ENCODE measurements around the gene AEN. TPM values are rescaled to one million over a fixed set of nuclear protein-coding genes. Genes with fewer than 3 reads are reported as not detected.

Gene AEN
- total RNA-seq, 1 experiment from 2014 or later: 183 TPM

DNA sequence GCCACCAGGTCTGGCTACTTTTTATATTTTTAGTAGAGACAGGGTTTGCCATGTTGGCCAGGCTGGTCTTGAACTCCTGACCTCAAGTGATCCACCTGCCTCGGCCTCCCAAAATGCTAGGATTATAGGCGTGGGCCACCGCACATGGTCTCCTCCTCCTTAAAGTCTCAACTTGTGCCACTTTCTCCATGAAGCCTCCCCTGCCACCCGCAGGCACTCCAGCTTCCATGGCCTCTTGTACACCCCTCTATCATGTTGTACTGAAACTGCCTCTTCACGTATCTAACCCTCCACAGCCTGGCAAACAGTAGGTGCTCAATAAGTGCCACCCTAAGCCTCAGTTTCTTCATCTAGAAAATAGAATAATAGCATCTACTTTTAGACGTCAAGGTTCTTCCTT, 57.6 kb downstream of the AEN start (continued):
- TF ChIP-seq SP1 (CRISPR knock-in tag; conservative IDR thresholded peaks at IDR 0.05) (no peak), GABPB1 (CRISPR knock-in tag; IDR thresholded peaks at IDR 0.05) (no peak), HMGA2 (CRISPR knock-in tag; IDR thresholded peaks at IDR 0.05) (no peak)

DNA sequence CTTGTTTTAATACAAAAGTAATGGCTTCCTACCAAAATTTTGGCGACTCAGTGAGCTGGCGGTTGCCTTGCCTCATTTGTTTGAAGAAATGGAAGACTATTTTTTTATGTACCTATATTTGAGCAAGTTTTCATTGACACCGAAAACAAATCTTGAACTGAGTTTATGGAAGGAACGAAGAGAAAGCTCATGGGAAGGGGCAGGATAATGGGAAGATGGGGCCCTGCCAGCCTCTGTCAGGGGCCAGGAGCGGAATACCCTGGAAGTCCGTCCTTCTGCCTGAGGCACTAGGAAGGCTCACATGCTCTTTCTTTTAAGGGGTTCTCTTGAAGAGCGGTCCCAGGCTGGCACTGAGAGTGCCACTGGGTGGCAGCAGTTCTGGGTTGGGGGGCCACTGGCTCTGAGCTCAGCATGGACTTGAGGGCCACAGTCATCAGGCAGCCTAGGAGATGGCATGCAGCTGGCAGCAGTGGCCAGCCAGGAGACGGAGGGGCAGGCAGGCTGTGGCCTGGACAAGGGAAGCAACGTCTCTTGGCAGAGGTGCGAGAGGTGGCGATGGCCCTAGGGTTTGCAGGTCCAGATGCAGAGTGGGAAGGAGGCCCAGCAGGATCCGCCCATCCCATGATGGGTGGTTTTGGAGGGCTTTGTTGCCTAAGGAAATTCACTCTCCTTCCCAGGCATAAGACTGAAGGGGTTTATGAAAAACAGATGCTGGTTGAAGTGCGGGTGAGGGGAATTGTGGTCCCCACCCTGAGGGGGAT, 59.3 kb downstream of the AEN start:
- DNase-seq (ENCODE audit: low spot score): no peak
- Mint-ChIP-seq H3K27ac (no peak overlapping the region), H3K9me3 (no peaks in the 10 kb centered on the region), H3K4me3 (no peak overlapping the region), H3K36me3 (no peaks in the 10 kb centered on the region), H3K4me1 (no peaks in the 10 kb centered on the region), H3K27me3 (ENCODE audit: low read depth) (peaks cover 11% of the 10 kb centered on the region)
- ChIA-PET POLR2A (interaction anchor here (0.5 kb wide), 1 partner anchor 1124 kb away, joined by 3 read pairs; no protein-coding TSS in a partner anchor), CTCF (interaction anchor here (0.9 to 1.0 kb wide), 2 partner anchors 124 to 498 kb away, joined by 3 read pairs; no protein-coding TSS in a partner anchor)
- no peak for TF ChIP-seq SOX15 (CRISPR knock-in tag; IDR thresholded peaks at IDR 0.05)
- no peak for TF ChIP-seq ERG (CRISPR knock-in tag; IDR thresholded peaks at IDR 0.05)
- no peak for TF ChIP-seq CTCF (IDR thresholded peaks at IDR 0.05)
- no peak for TF ChIP-seq STAT6 (CRISPR knock-in tag; conservative IDR thresholded peaks at IDR 0.05; ENCODE audit: low read depth)
- TF ChIP-seq ZNF671 (CRISPR knock-in tag; IDR thresholded peaks at IDR 0.05): no peak
- TF ChIP-seq ZBTB21 (CRISPR knock-in tag; IDR thresholded peaks at IDR 0.05; ENCODE audit: borderline replicate concordance): no peak
- no peak for TF ChIP-seq NR2C2 (CRISPR knock-in tag; IDR thresholded peaks at IDR 0.05)
- TF ChIP-seq, protein P1, sequence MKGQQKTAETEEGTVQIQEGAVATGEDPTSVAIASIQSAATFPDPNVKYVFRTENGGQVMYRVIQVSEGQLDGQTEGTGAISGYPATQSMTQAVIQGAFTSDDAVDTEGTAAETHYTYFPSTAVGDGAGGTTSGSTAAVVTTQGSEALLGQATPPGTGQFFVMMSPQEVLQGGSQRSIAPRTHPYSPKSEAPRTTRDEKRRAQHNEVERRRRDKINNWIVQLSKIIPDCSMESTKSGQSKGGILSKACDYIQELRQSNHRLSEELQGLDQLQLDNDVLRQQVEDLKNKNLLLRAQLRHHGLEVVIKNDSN (CRISPR knock-in tag; IDR thresholded peaks at IDR 0.05): no peak
- no peak for TF ChIP-seq IRF2 (CRISPR knock-in tag; IDR thresholded peaks at IDR 0.05; ENCODE audit: borderline replicate concordance, low read depth)
- TF ChIP-seq, protein P2, sequence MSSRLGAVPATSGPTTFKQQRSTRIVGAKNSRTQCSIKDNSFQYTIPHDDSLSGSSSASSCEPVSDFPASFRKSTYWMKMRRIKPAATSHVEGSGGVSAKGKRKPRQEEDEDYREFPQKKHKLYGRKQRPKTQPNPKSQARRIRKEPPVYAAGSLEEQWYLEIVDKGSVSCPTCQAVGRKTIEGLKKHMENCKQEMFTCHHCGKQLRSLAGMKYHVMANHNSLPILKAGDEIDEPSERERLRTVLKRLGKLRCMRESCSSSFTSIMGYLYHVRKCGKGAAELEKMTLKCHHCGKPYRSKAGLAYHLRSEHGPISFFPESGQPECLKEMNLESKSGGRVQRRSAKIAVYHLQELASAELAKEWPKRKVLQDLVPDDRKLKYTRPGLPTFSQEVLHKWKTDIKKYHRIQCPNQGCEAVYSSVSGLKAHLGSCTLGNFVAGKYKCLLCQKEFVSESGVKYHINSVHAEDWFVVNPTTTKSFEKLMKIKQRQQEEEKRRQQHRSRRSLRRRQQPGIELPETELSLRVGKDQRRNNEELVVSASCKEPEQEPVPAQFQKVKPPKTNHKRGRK (CRISPR knock-in tag; IDR thresholded peaks at IDR 0.05; ENCODE audit: borderline replicate concordance): no peak
- TF ChIP-seq ESRRA (CRISPR knock-in tag; IDR thresholded peaks at IDR 0.05; ENCODE audit: borderline replicate concordance): no peak
- TF ChIP-seq JUN (CRISPR knock-in tag; IDR thresholded peaks at IDR 0.05): no peak
- TF ChIP-seq MXD4 (CRISPR knock-in tag; IDR thresholded peaks at IDR 0.05; ENCODE audit: borderline replicate concordance): no peak
- no peak for TF ChIP-seq HMGA2 (CRISPR knock-in tag; IDR thresholded peaks at IDR 0.05)
- TF ChIP-seq CBFB (CRISPR knock-in tag; IDR thresholded peaks at IDR 0.05; ENCODE audit: low read depth): no peak
- TF ChIP-seq TEAD1 (CRISPR knock-in tag; IDR thresholded peaks at IDR 0.05): no peak
- no peak for TF ChIP-seq SMAD3 (CRISPR knock-in tag; IDR thresholded peaks at IDR 0.05; ENCODE audit: borderline replicate concordance)
- no peak for TF ChIP-seq EMX1 (CRISPR knock-in tag; IDR thresholded peaks at IDR 0.05)
- TF ChIP-seq, protein P3, sequence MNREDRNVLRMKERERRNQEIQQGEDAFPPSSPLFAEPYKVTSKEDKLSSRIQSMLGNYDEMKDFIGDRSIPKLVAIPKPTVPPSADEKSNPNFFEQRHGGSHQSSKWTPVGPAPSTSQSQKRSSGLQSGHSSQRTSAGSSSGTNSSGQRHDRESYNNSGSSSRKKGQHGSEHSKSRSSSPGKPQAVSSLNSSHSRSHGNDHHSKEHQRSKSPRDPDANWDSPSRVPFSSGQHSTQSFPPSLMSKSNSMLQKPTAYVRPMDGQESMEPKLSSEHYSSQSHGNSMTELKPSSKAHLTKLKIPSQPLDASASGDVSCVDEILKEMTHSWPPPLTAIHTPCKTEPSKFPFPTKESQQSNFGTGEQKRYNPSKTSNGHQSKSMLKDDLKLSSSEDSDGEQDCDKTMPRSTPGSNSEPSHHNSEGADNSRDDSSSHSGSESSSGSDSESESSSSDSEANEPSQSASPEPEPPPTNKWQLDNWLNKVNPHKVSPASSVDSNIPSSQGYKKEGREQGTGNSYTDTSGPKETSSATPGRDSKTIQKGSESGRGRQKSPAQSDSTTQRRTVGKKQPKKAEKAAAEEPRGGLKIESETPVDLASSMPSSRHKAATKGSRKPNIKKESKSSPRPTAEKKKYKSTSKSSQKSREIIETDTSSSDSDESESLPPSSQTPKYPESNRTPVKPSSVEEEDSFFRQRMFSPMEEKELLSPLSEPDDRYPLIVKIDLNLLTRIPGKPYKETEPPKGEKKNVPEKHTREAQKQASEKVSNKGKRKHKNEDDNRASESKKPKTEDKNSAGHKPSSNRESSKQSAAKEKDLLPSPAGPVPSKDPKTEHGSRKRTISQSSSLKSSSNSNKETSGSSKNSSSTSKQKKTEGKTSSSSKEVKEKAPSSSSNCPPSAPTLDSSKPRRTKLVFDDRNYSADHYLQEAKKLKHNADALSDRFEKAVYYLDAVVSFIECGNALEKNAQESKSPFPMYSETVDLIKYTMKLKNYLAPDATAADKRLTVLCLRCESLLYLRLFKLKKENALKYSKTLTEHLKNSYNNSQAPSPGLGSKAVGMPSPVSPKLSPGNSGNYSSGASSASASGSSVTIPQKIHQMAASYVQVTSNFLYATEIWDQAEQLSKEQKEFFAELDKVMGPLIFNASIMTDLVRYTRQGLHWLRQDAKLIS (CRISPR knock-in tag; IDR thresholded peaks at IDR 0.05; ENCODE audit: borderline replicate concordance): no peak
- ATAC-seq: no peak; the same call in none of the 2 replicates
